Measurements from ENCODE around the gene RS1.

The RS1 gene

GRCh38 chrX:18707426-18708049 is 35.6 kb upstream of the RS1 start, which contains the start of gene PPEF1 (continued):
- TF ChIP-seq PRDM4 (tag by site-specific recombination; IDR thresholded peaks at IDR 0.05) (0 out of 2 replicates have a peak, but pooled peaks have one; percentile 49), ZFP69B (tag by site-specific recombination; IDR thresholded peaks at IDR 0.05) (0 out of 2 replicates have a peak, but pooled peaks have one; percentile 14), GLI4 (tag by site-specific recombination; IDR thresholded peaks at IDR 0.05) (no peak), TRIM28 (IDR thresholded peaks at IDR 0.05; ENCODE audit: borderline replicate concordance, low read length) (peak; percentile 74), OSR2 (tag by site-specific recombination; IDR thresholded peaks at IDR 0.05) (peak; percentile 58; the same call in 1 of the 2 replicates), TCF7L2 (IDR thresholded peaks at IDR 0.05; ENCODE audit: borderline replicate concordance, low read depth, low read length) (no peak), ZNF623 (tag by site-specific recombination; IDR thresholded peaks at IDR 0.05) (no peak), ZNF174 (tag by site-specific recombination; IDR thresholded peaks at IDR 0.05) (no peak), ZIC2 (tag by site-specific recombination; IDR thresholded peaks at IDR 0.05) (0 out of 2 replicates have a peak, but pooled peaks have one; percentile 14), ZNF704 (tag by site-specific recombination; IDR thresholded peaks at IDR 0.05) (no peak), ZNF16 (tag by site-specific recombination; IDR thresholded peaks at IDR 0.05; ENCODE audit: low read depth) (no peak), ZNF544 (tag by site-specific recombination; IDR thresholded peaks at IDR 0.05) (no peak), ZNF513 (tag by site-specific recombination; IDR thresholded peaks at IDR 0.05) (no peak), ZNF830 (tag by site-specific recombination; IDR thresholded peaks at IDR 0.05; ENCODE audit: low read depth) (no peak)

- Histone ChIP-seq H3K4me3 (ENCODE audit: low read depth, low read length) (no peak overlapping the region), H3K36me3 (ENCODE audit: control insufficient read depth in 2 of 2, insufficient read depth in 1 of 2, low read length in 2 of 2) (no peaks in the 10 kb centered on the region), H3K9me3 (ENCODE audit: control insufficient read depth, insufficient read depth, low read depth, low read length) (no peaks in the 10 kb centered on the region), H3K4me1 (ENCODE audit: control insufficient read depth, insufficient read depth, low read length) (peaks cover 8% of the 10 kb centered on the region), H3K27ac (ENCODE audit: extremely low read depth, low read depth, low read length) (peak overlapping the region; percentile 69)
- ChIA-PET CTCF (interaction anchor here (0.6 to 0.7 kb wide), 3 partner anchors 67 to 1067 kb away, joined by 3 to 9 read pairs (median 4); no protein-coding TSS in a partner anchor), POLR2A (interaction anchor here (1.0 kb wide), 1 partner anchor 25 kb away, joined by 4 read pairs; no protein-coding TSS in a partner anchor)
- TF ChIP-seq PATZ1 (tag by site-specific recombination; IDR thresholded peaks at IDR 0.05) = peak; percentile 73
- TF ChIP-seq ZNF629 (tag by site-specific recombination; IDR thresholded peaks at IDR 0.05) = peak; percentile 96
- TF ChIP-seq SP7 (tag by site-specific recombination; IDR thresholded peaks at IDR 0.05) = peak; percentile 76
- no peak for TF ChIP-seq INSM2 (tag by site-specific recombination; IDR thresholded peaks at IDR 0.05)
- 0 out of 2 replicates have a peak, but pooled peaks have one; percentile 13 for TF ChIP-seq WT1 (tag by site-specific recombination; IDR thresholded peaks at IDR 0.05)
- no peak for TF ChIP-seq ZNF76 (tag by site-specific recombination; IDR thresholded peaks at IDR 0.05; ENCODE audit: borderline replicate concordance, low read depth)
- TF ChIP-seq ZNF473 (tag by site-specific recombination; IDR thresholded peaks at IDR 0.05) = no peak
- TF ChIP-seq GLIS2 (tag by site-specific recombination; IDR thresholded peaks at IDR 0.05) = peak; percentile 37; the same call in 1 of the 2 replicates
These were observed 30.7 kb upstream of the RS1 start for GRCh38 chrX:18702362-18703195.
